ENCODE measurements around the gene ERH.

Gene ERH

GRCh38 chr14:69404478-69404877 lies 6.4 kb upstream of the ERH start:
- Histone ChIP-seq H3K27me3 (ENCODE audit: control insufficient read depth in 1 of 2, insufficient read depth in 1 of 2, low read length in 2 of 2) (no peaks in the 10 kb centered on the region), H4K91ac (ENCODE audit: low read length) (no peak overlapping the region), H2BK120ac (ENCODE audit: low read depth, low read length) (no peak overlapping the region), H3K4me1 (ENCODE audit: control insufficient read depth, insufficient read depth, low read depth, low read length) (peaks cover 6% of the 10 kb centered on the region), H3K18ac (ENCODE audit: low read depth in 1 of 2, low read length in 2 of 2) (no peak overlapping the region), H2AK5ac (ENCODE audit: low read length, severe bottlenecking) (no peak overlapping the region), H3K23ac (ENCODE audit: low read length in 2 of 2) (no peak overlapping the region), H3K9me3 (ENCODE audit: control insufficient read depth, low read length) (no peaks in the 10 kb centered on the region), H4K8ac (ENCODE audit: low read length) (no peak overlapping the region), H3K4me2 (ENCODE audit: low read length, poor library complexity, severe bottlenecking) (no peak overlapping the region), H2BK5ac (ENCODE audit: low read depth, low read length, poor library complexity, severe bottlenecking) (no peak overlapping the region), H2AFZ (ENCODE audit: low read depth, low read length) (no peak overlapping the region), H3K4me3 (ENCODE audit: insufficient read depth in 1 of 2, low read depth in 1 of 2, low read length in 2 of 2) (no peak overlapping the region), H3K14ac (ENCODE audit: low read length in 2 of 2) (no peak overlapping the region), H3K36me3 (ENCODE audit: control insufficient read depth in 1 of 2, insufficient read depth in 2 of 2, low read depth in 1 of 2, low read length in 2 of 2) (peaks cover 0 to 9% of the 10 kb centered on the region in 2 experiments), H3K27ac (ENCODE audit: low read length, poor library complexity, severe bottlenecking) (no peak overlapping the region), H3K4ac (ENCODE audit: low read depth in 1 of 2, low read length in 2 of 2) (no peak overlapping the region), H3K9ac (ENCODE audit: low read length) (no peak overlapping the region), H3K79me1 (replicated peaks; ENCODE audit: low read length, poor library complexity, severe bottlenecking) (peaks cover 4% of the 10 kb centered on the region), H2BK15ac (ENCODE audit: low read depth, poor library complexity, severe bottlenecking) (no peak overlapping the region), H2BK12ac (ENCODE audit: low read length in 2 of 2) (no peak overlapping the region)
- DNase-seq = no peak
- WGBS = no CpG with 5 or more reads among the region's 3 CpGs

GRCh38 chr14:69401841-69402240 lies 3.7 kb upstream of the ERH start:
- H2AK5ac ChIP-seq (ENCODE audit: low read length, severe bottlenecking) = no peak overlapping the region
- no peak overlapping the region for H3K14ac ChIP-seq (ENCODE audit: low read length in 2 of 2)
- no peak overlapping the region for H2BK15ac ChIP-seq (ENCODE audit: low read depth, poor library complexity, severe bottlenecking)
- H4K8ac ChIP-seq (ENCODE audit: low read length) = no peak overlapping the region
- H3K4me3 ChIP-seq (ENCODE audit: insufficient read depth in 1 of 2, low read depth in 1 of 2, low read length in 2 of 2) = peak overlapping the region in 1 of 2 experiments; percentile 93
- DNase-seq = no peak
- no peak overlapping the region for H3K27ac ChIP-seq (ENCODE audit: low read length, poor library complexity, severe bottlenecking)
- no peaks in the 10 kb centered on the region for H3K9me3 ChIP-seq (ENCODE audit: control insufficient read depth, low read length)
- peak overlapping the region; percentile 44 for H3K4me2 ChIP-seq (ENCODE audit: low read length, poor library complexity, severe bottlenecking)
- no peak overlapping the region for H3K23ac ChIP-seq (ENCODE audit: low read length in 2 of 2)
- H2BK5ac ChIP-seq (ENCODE audit: low read depth, low read length, poor library complexity, severe bottlenecking) = no peak overlapping the region
- H2BK120ac ChIP-seq (ENCODE audit: low read depth, low read length) = no peak overlapping the region
- H3K36me3 ChIP-seq (ENCODE audit: control insufficient read depth in 1 of 2, insufficient read depth in 2 of 2, low read depth in 1 of 2, low read length in 2 of 2) = peaks cover 0 to 9% of the 10 kb centered on the region in 2 experiments
- H2BK12ac ChIP-seq (ENCODE audit: low read length in 2 of 2) = no peak overlapping the region
- no peaks in the 10 kb centered on the region for H3K79me1 ChIP-seq (replicated peaks; ENCODE audit: low read length, poor library complexity, severe bottlenecking)
- no peak overlapping the region for H4K91ac ChIP-seq (ENCODE audit: low read length)
- H3K27me3 ChIP-seq (ENCODE audit: control insufficient read depth in 1 of 2, insufficient read depth in 1 of 2, low read length in 2 of 2) = no peaks in the 10 kb centered on the region
- no peak overlapping the region for H2AFZ ChIP-seq (ENCODE audit: low read depth, low read length)
- no CpG with 5 or more reads among the region's 2 CpGs for WGBS
- no peak overlapping the region for H3K4ac ChIP-seq (ENCODE audit: low read depth in 1 of 2, low read length in 2 of 2)
- H3K9ac ChIP-seq (ENCODE audit: low read length) = peak overlapping the region; percentile 98
- no peak overlapping the region for H3K18ac ChIP-seq (ENCODE audit: low read depth in 1 of 2, low read length in 2 of 2)
- peaks cover 6% of the 10 kb centered on the region for H3K4me1 ChIP-seq (ENCODE audit: control insufficient read depth, insufficient read depth, low read depth, low read length)

GRCh38 chr14:69400154-69400553 lies 2.1 kb upstream of the ERH start:
- peak overlapping the region in 1 of 2 experiments; percentile 93 for H3K4me3 ChIP-seq (ENCODE audit: insufficient read depth in 1 of 2, low read depth in 1 of 2, low read length in 2 of 2)
- no peak overlapping the region for H2BK15ac ChIP-seq (ENCODE audit: low read depth, poor library complexity, severe bottlenecking)
- H2BK5ac ChIP-seq (ENCODE audit: low read depth, low read length, poor library complexity, severe bottlenecking) = no peak overlapping the region
- H3K4ac ChIP-seq (ENCODE audit: low read depth in 1 of 2, low read length in 2 of 2) = peak overlapping the region in 1 of 2 experiments; percentile 22
- no peak overlapping the region for H4K91ac ChIP-seq (ENCODE audit: low read length)
- no peak overlapping the region for H2AFZ ChIP-seq (ENCODE audit: low read depth, low read length)
- no peak overlapping the region for H2BK12ac ChIP-seq (ENCODE audit: low read length in 2 of 2)
- H3K4me2 ChIP-seq (ENCODE audit: low read length, poor library complexity, severe bottlenecking) = peak overlapping the region; percentile 66
- no peak for DNase-seq
- peak overlapping the region; percentile 98 for H3K9ac ChIP-seq (ENCODE audit: low read length)
- no peaks in the 10 kb centered on the region for H3K27me3 ChIP-seq (ENCODE audit: control insufficient read depth in 1 of 2, insufficient read depth in 1 of 2, low read length in 2 of 2)
- H3K36me3 ChIP-seq (ENCODE audit: control insufficient read depth in 1 of 2, insufficient read depth in 2 of 2, low read depth in 1 of 2, low read length in 2 of 2) = peaks cover 3 to 23% of the 10 kb centered on the region in 2 experiments
- no peak overlapping the region for H2AK5ac ChIP-seq (ENCODE audit: low read length, severe bottlenecking)
- H3K14ac ChIP-seq (ENCODE audit: low read length in 2 of 2) = no peak overlapping the region
- H3K23ac ChIP-seq (ENCODE audit: low read length in 2 of 2) = no peak overlapping the region
- H3K79me1 ChIP-seq (replicated peaks; ENCODE audit: low read length, poor library complexity, severe bottlenecking) = no peaks in the 10 kb centered on the region
- peaks cover 7% of the 10 kb centered on the region for H3K4me1 ChIP-seq (ENCODE audit: control insufficient read depth, insufficient read depth, low read depth, low read length)
- H4K8ac ChIP-seq (ENCODE audit: low read length) = no peak overlapping the region
- 88% methylated on average over 6 of the region's 6 CpGs for WGBS
- H3K18ac ChIP-seq (ENCODE audit: low read depth in 1 of 2, low read length in 2 of 2) = no peak overlapping the region
- H3K9me3 ChIP-seq (ENCODE audit: control insufficient read depth, low read length) = no peaks in the 10 kb centered on the region
- H3K27ac ChIP-seq (ENCODE audit: low read length, poor library complexity, severe bottlenecking) = no peak overlapping the region
- H2BK120ac ChIP-seq (ENCODE audit: low read depth, low read length) = no peak overlapping the region

- Histone ChIP-seq H3K4ac (ENCODE audit: low read depth in 1 of 2, low read length in 2 of 2) (no peak overlapping the region), H3K4me3 (ENCODE audit: insufficient read depth in 1 of 2, low read depth in 1 of 2, low read length in 2 of 2) (peak overlapping the region; percentile 47 to 93), H2BK5ac (ENCODE audit: low read depth, low read length, poor library complexity, severe bottlenecking) (no peak overlapping the region), H2BK120ac (ENCODE audit: low read depth, low read length) (no peak overlapping the region), H3K4me2 (ENCODE audit: low read length, poor library complexity, severe bottlenecking) (peak overlapping the region; percentile 66), H2AK5ac (ENCODE audit: low read length, severe bottlenecking) (no peak overlapping the region), H3K79me1 (replicated peaks; ENCODE audit: low read length, poor library complexity, severe bottlenecking) (peaks cover 2% of the 10 kb centered on the region), H3K9ac (ENCODE audit: low read length) (peak overlapping the region; percentile 98), H2BK15ac (ENCODE audit: low read depth, poor library complexity, severe bottlenecking) (no peak overlapping the region), H3K27ac (ENCODE audit: low read length, poor library complexity, severe bottlenecking) (no peak overlapping the region), H3K27me3 (ENCODE audit: control insufficient read depth in 1 of 2, insufficient read depth in 1 of 2, low read length in 2 of 2) (no peaks in the 10 kb centered on the region), H2BK12ac (ENCODE audit: low read length in 2 of 2) (no peak overlapping the region), H4K8ac (ENCODE audit: low read length) (no peak overlapping the region), H3K36me3 (ENCODE audit: control insufficient read depth in 1 of 2, insufficient read depth in 2 of 2, low read depth in 1 of 2, low read length in 2 of 2) (peaks cover 6 to 23% of the 10 kb centered on the region in 2 experiments), H3K14ac (ENCODE audit: low read length in 2 of 2) (peak overlapping the region in 1 of 2 experiments; percentile 48), H3K23ac (ENCODE audit: low read length in 2 of 2) (no peak overlapping the region), H3K18ac (ENCODE audit: low read depth in 1 of 2, low read length in 2 of 2) (no peak overlapping the region), H3K4me1 (ENCODE audit: control insufficient read depth, insufficient read depth, low read depth, low read length) (peaks cover 7% of the 10 kb centered on the region), H3K9me3 (ENCODE audit: control insufficient read depth, low read length) (no peaks in the 10 kb centered on the region), H4K91ac (ENCODE audit: low read length) (no peak overlapping the region), H2AFZ (ENCODE audit: low read depth, low read length) (no peak overlapping the region)
- no peak for DNase-seq
- 95% methylated on average over 7 of the region's 8 CpGs for WGBS
Measured at GRCh38 chr14:69399750-69400149, 1.7 kb upstream of the ERH start.

Data from mesenchymal stem cell (in vitro differentiated cells and primary cell).